ENCODE measurements around the gene SEPTIN5. TPM values are rescaled to one million over a fixed set of nuclear protein-coding genes. Genes with fewer than 3 reads are reported as not detected.
A peak's percentile ranks its signal among the peaks of the same experiment; 100 is the strongest.

SEPTIN5 gene
- total and polyA plus RNA-seq, 9 of the 15 experiments (the other 6 are each of a cell fraction or from before 2014, with no cell fraction given): 0.03 to 195 (median 119) TPM

GRCh38 chr22:19756288-19757128 is 42.2 kb downstream of the SEPTIN5 start (continued):
- peak; percentile 44 to 55; a peak in 2 of 4 replicates for TF ChIP-seq ZMIZ1 (IDR thresholded peaks at IDR 0.05; ENCODE audit: low read depth in 2 of 2, low read length in 2 of 2)
- TF ChIP-seq, protein P1, sequence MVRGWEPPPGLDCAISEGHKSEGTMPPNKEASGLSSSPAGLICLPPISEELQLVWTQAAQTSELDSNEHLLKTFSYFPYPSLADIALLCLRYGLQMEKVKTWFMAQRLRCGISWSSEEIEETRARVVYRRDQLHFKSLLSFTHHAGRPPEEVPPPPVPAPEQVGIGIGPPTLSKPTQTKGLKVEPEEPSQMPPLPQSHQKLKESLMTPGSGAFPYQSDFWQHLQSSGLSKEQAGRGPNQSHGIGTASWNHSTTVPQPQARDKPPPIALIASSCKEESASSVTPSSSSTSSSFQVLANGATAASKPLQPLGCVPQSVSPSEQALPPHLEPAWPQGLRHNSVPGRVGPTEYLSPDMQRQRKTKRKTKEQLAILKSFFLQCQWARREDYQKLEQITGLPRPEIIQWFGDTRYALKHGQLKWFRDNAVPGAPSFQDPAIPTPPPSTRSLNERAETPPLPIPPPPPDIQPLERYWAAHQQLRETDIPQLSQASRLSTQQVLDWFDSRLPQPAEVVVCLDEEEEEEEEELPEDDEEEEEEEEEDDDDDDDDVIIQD (CRISPR knock-in tag; IDR thresholded peaks at IDR 0.05): peak; percentile 6; the same call in 1 of the 2 replicates
- 0 out of 4 replicates have a peak, but pooled peaks of 1 of the 2 experiments have one; percentile 10 for TF ChIP-seq SIX5 (IDR thresholded peaks at IDR 0.05; ENCODE audit: borderline replicate concordance in 1 of 2, insufficient read depth in 1 of 2, low read depth in 1 of 2, low read length in 2 of 2)
- peak; percentile 89 for TF ChIP-seq L3MBTL2 (IDR thresholded peaks at IDR 0.05)
- TF ChIP-seq HNRNPH1 (optimal IDR thresholded peaks at IDR 0.05; ENCODE audit: low read depth, low read length): no peak
- no peak for TF ChIP-seq CHD2 (IDR thresholded peaks at IDR 0.05; ENCODE audit: low read depth, low read length)
- TF ChIP-seq IFI16 (CRISPR knock-in tag; IDR thresholded peaks at IDR 0.05): 0 out of 2 replicates have a peak, but pooled peaks have one; percentile 25
- no peak; the same call in 1 of the 2 replicates for TF ChIP-seq TARDBP (IDR thresholded peaks at IDR 0.05)
- TF ChIP-seq, protein P2, sequence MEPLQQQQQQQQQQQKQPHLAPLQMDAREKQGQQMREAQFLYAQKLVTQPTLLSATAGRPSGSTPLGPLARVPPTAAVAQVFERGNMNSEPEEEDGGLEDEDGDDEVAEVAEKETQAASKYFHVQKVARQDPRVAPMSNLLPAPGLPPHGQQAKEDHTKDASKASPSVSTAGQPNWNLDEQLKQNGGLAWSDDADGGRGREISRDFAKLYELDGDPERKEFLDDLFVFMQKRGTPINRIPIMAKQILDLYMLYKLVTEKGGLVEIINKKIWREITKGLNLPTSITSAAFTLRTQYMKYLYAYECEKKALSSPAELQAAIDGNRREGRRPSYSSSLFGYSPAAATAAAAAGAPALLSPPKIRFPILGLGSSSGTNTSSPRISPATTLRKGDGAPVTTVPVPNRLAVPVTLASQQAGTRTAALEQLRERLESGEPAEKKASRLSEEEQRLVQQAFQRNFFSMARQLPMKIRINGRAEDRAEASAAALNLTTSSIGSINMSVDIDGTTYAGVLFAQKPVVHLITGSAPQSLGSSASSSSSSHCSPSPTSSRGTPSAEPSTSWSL (CRISPR knock-in tag; IDR thresholded peaks at IDR 0.05; ENCODE audit: borderline replicate concordance): 0 out of 2 replicates have a peak, but pooled peaks have one; percentile 58
- TF ChIP-seq NELFE (IDR thresholded peaks at IDR 0.05; ENCODE audit: insufficient read depth, insufficient read length): no peak
- TF ChIP-seq TBP (optimal IDR thresholded peaks at IDR 0.05; ENCODE audit: low read depth, low read length): peak; percentile 5
- TF ChIP-seq ARID2 (IDR thresholded peaks at IDR 0.05): peak; percentile 98
- no peak for TF ChIP-seq ZNF217 (CRISPR knock-in tag; IDR thresholded peaks at IDR 0.05)
- TF ChIP-seq KAT2B (IDR thresholded peaks at IDR 0.05; ENCODE audit: low read depth, low read length): peak; percentile 82
- no peak for TF ChIP-seq ZNF696 (CRISPR knock-in tag; conservative IDR thresholded peaks at IDR 0.05)
- peak; percentile 64 to 67 for TF ChIP-seq NRF1 (conservative IDR thresholded peaks at IDR 0.05 in 1 of 2, IDR thresholded peaks at IDR 0.05 in 1 of 2)
- TF ChIP-seq ZNF695 (CRISPR knock-in tag; IDR thresholded peaks at IDR 0.05): no peak
- TF ChIP-seq PHF21A (IDR thresholded peaks at IDR 0.05; ENCODE audit: borderline replicate concordance, low read depth): no peak; the same call in 1 of the 2 replicates
- no peak for TF ChIP-seq ZNF124 (CRISPR knock-in tag; IDR thresholded peaks at IDR 0.05)
- no peak for TF ChIP-seq ZNF232 (CRISPR knock-in tag; IDR thresholded peaks at IDR 0.05)
